Hepatocyte (in vitro differentiated cells): ENCODE results near the gene SKP1.

ENCODE experiments used
- EZH2 ChIP-seq: fragments of 200-600 bp; sonication (generic); IDR thresholded peaks from 2 replicates; pipeline ENCODE4 v1.6.1; 2016; ENCODE audit warnings: antibody characterized with exemption, mild to moderate bottlenecking, borderline replicate concordance
- TF ChIP-seq, protein P1 (sequence below): fragments of 200-600 bp; sonication (generic); IDR thresholded peaks from 2 replicates; pipeline ENCODE4 v1.5.1; 2016; ENCODE audit warnings: antibody characterized with exemption, mild to moderate bottlenecking; ENCODE audit not compliant: poor library complexity

DNA sequence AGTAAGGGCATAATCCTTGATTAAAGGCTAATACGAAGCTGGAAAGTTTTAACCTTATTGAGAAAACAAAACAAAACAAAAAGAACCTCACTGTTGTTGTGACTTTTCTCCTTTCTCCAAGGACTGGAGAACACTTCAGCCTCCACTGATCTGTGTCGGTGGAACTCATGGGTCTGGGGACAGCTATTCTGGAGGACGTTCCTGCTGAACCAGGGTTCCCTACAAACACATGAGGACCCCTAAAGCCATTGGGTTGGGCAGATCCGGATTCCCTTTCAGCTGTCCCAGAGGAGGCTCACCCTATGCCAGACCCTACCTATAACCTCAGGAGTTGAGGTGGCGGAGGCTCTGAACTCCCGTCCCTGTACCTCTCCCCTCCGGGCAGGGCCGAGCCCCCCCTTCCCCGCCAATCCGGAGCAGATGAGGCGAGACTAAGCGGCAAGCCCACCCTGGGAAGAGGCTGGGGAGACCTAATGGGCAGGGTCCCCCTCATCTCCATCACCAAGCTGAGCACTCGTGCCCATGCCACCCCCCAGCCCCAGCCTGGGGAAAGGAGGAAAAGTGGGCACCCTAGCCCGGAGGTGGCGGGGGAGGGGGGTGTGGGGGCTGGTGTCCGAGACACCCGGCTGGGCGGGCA lies 63.9 kb downstream of the SKP1 start:
- TF ChIP-seq, protein P1, sequence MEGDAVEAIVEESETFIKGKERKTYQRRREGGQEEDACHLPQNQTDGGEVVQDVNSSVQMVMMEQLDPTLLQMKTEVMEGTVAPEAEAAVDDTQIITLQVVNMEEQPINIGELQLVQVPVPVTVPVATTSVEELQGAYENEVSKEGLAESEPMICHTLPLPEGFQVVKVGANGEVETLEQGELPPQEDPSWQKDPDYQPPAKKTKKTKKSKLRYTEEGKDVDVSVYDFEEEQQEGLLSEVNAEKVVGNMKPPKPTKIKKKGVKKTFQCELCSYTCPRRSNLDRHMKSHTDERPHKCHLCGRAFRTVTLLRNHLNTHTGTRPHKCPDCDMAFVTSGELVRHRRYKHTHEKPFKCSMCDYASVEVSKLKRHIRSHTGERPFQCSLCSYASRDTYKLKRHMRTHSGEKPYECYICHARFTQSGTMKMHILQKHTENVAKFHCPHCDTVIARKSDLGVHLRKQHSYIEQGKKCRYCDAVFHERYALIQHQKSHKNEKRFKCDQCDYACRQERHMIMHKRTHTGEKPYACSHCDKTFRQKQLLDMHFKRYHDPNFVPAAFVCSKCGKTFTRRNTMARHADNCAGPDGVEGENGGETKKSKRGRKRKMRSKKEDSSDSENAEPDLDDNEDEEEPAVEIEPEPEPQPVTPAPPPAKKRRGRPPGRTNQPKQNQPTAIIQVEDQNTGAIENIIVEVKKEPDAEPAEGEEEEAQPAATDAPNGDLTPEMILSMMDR, result no peak
- TF ChIP-seq EZH2, result no peak
